Gastroesophageal sphincter (tissue), 3 donors: Measurements from ENCODE around the gene PLEKHG3.

Source experiments
- POLR2A ChIP-seq, 2 donors: fragments of 450-650 bp; IDR thresholded peaks; one replicate each; pipeline ENCODE4 v1.6.1; 2017; ENCODE audit warnings: antibody characterized with exemption in 2 of 2, mild to moderate bottlenecking in 2 of 2, moderate library complexity in 1 of 2
- TF ChIP-seq, protein P1 (sequence below), 4 experiments: fragments of 200-600 bp in 2 of 4; fragments of 450-650 bp in 2 of 4; sonication (generic) in 1 of 4; IDR thresholded peaks; one replicate each; pipeline ENCODE4 v1.5.1; 2017 to 2019; ENCODE audit warnings: antibody characterized with exemption in 4 of 4, mild to moderate bottlenecking in 2 of 4, moderate library complexity in 2 of 4

DNA sequence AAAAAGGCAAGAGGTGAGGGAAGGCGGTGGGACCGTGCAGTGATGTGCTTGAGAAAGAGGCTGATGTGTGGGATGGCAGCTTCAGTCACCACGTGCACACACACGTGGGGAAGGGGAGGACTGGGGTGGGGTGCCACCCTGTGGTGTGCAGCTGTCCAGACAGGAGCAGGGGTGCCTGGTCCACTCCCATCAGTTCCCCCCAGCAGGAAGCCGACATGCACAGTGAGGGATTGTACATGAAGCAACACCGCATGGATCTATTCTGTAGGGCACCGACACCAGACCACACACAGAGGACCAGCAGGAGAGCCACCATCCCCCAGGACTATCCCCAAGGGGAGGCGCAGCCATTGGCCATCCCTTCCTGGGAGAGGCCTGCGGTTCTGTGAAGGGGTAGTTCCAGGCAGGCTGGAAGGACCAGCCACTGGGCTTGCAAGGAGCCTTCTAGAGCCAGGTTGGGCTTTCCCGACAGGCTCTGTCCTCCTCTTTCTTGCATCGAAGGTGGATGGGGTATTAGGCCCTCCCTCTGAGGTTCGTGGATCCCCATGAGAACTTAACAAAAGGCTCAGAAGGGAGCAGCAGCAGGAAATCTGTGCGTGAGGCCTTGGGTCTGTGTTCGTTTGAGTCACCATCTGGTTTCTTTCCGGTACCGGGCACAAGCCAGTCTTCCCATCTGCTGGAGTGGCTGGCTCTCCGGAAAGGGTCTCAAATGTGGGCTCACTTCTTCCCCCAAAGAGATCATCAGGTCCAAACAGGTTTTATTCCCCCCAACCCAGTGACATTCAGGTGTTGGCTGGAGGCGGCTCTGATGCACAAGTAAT is 59.8 kb downstream of the PLEKHG3 start:
- TF ChIP-seq, protein P1, sequence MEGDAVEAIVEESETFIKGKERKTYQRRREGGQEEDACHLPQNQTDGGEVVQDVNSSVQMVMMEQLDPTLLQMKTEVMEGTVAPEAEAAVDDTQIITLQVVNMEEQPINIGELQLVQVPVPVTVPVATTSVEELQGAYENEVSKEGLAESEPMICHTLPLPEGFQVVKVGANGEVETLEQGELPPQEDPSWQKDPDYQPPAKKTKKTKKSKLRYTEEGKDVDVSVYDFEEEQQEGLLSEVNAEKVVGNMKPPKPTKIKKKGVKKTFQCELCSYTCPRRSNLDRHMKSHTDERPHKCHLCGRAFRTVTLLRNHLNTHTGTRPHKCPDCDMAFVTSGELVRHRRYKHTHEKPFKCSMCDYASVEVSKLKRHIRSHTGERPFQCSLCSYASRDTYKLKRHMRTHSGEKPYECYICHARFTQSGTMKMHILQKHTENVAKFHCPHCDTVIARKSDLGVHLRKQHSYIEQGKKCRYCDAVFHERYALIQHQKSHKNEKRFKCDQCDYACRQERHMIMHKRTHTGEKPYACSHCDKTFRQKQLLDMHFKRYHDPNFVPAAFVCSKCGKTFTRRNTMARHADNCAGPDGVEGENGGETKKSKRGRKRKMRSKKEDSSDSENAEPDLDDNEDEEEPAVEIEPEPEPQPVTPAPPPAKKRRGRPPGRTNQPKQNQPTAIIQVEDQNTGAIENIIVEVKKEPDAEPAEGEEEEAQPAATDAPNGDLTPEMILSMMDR (IDR thresholded peaks at IDR 0.05), result no peak
- no peak for TF ChIP-seq POLR2A (IDR thresholded peaks at IDR 0.05)
